NAMALWA (cell line): Measurements from ENCODE around the gene TRIM40.
"Not testable (repeated sequence)": the region's sequence is repeated elsewhere in the genome, so short reads cannot be mapped to it uniquely, and the experiment has no call there.

Experiments used
- DNase-seq: peaks from one replicate; pipeline ENCODE4 v3.0.0-alpha.2; 2015; ENCODE audit warnings: low spot score

The TRIM40 gene

GRCh38 chr6:30113841-30114240 lies 22.1 kb upstream of the TRIM40 start:
- DNase-seq = no peak

- no peak for DNase-seq
Measured at GRCh38 chr6:30116724-30117123, 19.2 kb upstream of the TRIM40 start.

- DNase-seq = not testable (repeated sequence)
Measured at GRCh38 chr6:30118691-30119090, 17.2 kb upstream of the TRIM40 start.

- DNase-seq = no peak
Measured at GRCh38 chr6:30121446-30122366, 14.2 kb upstream of the TRIM40 start.

GRCh38 chr6:30122515-30122914 lies 13.4 kb upstream of the TRIM40 start:
- DNase-seq = no peak

GRCh38 chr6:30127238-30128093 lies 8.5 kb upstream of the TRIM40 start:
- DNase-seq = no peak

- DNase-seq = no peak
Measured at GRCh38 chr6:30129265-30130178, 6.4 kb upstream of the TRIM40 start.

GRCh38 chr6:30130179-30130679 lies 5.7 kb upstream of the TRIM40 start:
- no peak for DNase-seq

GRCh38 chr6:30130887-30131862 lies 4.8 kb upstream of the TRIM40 start:
- DNase-seq = peak; percentile 88

GRCh38 chr6:30131947-30132497 lies 3.9 kb upstream of the TRIM40 start:
- DNase-seq = no peak

- DNase-seq = no peak
Measured at GRCh38 chr6:30135147-30135546, 793 bp upstream of the TRIM40 start.

GRCh38 chr6:30136570-30137286 lies 788 bp downstream of the TRIM40 start:
- DNase-seq = no peak

GRCh38 chr6:30140240-30140639 lies 4.3 kb downstream of the TRIM40 start:
- DNase-seq = not testable (repeated sequence)

GRCh38 chr6:30142665-30143064 lies 6.7 kb downstream of the TRIM40 start:
- DNase-seq = no peak

- DNase-seq = no peak
Measured at GRCh38 chr6:30143780-30144179, 7.8 kb downstream of the TRIM40 start.

GRCh38 chr6:30144811-30145210 lies 8.9 kb downstream of the TRIM40 start:
- no peak for DNase-seq

- no peak for DNase-seq
Measured at GRCh38 chr6:30145818-30146217, 9.9 kb downstream of the TRIM40 start.

GRCh38 chr6:30147096-30147495 lies 11.2 kb downstream of the TRIM40 start:
- no peak for DNase-seq

- peak; percentile 13 for DNase-seq
Measured at GRCh38 chr6:30149234-30149633, 13.3 kb downstream of the TRIM40 start.
